Retina (tissue), 1 donor: ENCODE results near the gene ZNF558.
"Not testable (repeated sequence)": the region's sequence is repeated elsewhere in the genome, so short reads cannot be mapped to it uniquely, and the experiment has no call there.

ENCODE experiments used
- DNase-seq: peaks from one replicate; pipeline ENCODE4 v3.0.0-alpha.2; 2016

ZNF558 gene

DNA sequence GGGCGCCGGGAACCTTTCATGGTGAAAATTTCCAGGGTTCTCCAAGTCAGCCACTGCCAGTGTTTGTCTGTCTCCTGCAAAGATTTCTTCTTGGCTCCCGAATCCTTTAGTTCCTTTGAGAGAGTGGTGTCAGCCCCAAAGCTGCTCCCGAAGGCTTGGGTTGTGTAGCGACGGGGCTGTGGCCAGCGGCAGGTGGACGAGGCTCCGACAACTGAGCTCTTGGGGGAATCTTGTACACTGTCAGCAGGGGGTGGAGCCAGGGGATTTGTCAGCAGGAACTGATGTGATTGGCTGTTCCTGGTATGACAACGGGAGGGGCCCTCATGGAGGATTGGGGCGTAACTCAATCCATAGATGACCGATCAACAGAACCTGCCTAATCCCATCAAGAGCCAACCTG is 58.5 kb downstream of the ZNF558 start:
- DNase-seq, result not testable (repeated sequence)

DNA sequence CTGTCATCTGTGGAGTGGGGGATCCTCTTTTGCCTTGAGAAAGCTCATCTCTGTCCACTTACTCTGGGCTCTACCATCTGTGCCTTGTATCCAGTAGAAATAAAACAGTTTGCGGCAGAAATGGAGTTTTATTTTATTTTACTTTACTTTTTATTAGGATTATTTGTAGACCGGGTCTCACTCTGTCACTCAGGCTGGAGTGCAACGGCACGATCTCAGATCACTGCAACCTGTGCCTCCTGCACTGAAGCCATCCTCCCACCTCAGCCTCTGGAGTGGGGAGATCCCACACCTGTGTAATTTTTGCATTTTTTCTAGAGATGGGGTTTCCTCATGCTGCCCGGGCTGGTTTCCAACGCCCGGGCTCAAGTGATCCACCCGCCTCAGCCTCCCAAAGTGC is 62.8 kb downstream of the ZNF558 start:
- not testable (repeated sequence) for DNase-seq

DNA sequence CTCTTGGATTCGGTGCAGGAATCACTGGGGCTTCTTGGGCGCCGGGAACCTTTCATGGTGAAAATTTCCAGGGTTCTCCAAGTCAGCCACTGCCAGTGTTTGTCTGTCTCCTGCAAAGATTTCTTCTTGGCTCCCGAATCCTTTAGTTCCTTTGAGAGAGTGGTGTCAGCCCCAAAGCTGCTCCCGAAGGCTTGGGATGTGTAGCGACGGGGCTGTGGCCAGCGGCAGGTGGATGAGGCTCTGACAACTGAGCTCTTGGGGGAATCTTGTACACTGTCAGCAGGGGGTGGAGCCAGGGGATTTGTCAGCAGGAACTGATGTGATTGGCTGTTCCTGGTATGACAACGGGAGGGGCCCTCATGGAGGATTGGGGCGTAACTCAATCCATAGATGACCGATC is 64.8 kb downstream of the ZNF558 start:
- DNase-seq, result not testable (repeated sequence)
